ENCODE measurements around the gene RABAC1.

RABAC1 gene

DNA sequence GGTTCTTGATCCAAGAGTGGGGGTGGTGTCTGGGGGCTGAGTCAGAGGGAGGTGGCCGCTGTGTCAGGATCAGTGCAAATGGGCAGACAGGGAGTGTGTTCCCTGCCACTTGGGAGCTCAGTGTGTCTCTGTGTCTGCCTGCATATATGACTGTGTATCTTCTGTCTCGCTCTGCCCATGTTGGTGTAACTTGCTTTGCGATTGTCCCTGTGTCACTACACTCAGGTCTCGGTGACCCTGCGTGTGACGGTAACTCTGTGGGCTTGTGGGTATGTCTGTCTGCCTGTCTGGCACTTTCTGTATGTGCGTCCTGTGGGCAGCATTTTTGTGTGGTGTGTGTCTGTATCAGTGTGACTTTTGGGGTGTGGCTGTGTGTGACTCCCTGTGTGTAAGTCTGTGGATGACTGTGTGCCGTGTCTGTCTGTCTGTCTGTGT, 22.7 kb downstream of the RABAC1 start:
- H3K4me3 ChIP-seq, result no peak overlapping the region
- no peak overlapping the region for H3K27ac ChIP-seq
- TF ChIP-seq, protein P1, sequence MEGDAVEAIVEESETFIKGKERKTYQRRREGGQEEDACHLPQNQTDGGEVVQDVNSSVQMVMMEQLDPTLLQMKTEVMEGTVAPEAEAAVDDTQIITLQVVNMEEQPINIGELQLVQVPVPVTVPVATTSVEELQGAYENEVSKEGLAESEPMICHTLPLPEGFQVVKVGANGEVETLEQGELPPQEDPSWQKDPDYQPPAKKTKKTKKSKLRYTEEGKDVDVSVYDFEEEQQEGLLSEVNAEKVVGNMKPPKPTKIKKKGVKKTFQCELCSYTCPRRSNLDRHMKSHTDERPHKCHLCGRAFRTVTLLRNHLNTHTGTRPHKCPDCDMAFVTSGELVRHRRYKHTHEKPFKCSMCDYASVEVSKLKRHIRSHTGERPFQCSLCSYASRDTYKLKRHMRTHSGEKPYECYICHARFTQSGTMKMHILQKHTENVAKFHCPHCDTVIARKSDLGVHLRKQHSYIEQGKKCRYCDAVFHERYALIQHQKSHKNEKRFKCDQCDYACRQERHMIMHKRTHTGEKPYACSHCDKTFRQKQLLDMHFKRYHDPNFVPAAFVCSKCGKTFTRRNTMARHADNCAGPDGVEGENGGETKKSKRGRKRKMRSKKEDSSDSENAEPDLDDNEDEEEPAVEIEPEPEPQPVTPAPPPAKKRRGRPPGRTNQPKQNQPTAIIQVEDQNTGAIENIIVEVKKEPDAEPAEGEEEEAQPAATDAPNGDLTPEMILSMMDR (IDR thresholded peaks at IDR 0.05), result no peak

DNA sequence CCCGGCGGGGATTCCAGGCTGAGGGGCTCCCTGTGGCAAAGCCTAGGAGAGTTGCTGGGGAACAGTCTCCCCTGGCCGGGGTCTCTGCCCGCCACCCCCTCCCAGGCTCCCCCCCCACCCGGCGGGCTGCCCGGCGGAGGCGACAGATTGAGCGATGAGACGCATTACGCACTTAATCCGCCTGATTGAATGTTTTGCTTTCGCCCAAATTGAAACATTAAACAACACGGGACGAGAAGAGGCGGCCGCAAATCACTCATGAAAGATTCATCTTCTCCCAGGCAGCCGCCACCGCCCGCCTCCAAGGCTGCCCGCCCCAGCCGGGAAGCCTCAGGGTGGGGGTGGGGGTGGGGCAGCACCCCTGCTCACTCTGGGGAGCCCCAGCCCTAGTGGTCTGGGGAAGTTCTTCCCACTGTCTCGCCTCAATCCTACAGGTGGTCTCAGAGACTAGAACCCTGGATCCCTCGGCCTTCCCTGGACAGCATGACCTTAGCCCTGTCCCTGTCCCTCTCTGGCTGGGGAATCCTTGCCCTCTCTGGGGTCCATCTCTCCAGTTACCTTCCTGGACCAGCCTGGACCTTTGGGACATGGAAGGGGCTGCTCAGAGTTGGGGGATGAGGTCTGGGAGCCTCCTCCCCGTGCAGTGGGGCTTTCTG, 23.2 kb downstream of the RABAC1 start:
- TF ChIP-seq, protein P1 (IDR thresholded peaks at IDR 0.05), result no peak
- Histone ChIP-seq H3K4me3 (no peak overlapping the region), H3K27ac (no peak overlapping the region)
- DNase-seq (ENCODE audit: low spot score), result no peak

More for the DNA sequence above, 22.7 kb downstream of the RABAC1 start:
- DNase-seq (ENCODE audit: low spot score), result no peak

DNA sequence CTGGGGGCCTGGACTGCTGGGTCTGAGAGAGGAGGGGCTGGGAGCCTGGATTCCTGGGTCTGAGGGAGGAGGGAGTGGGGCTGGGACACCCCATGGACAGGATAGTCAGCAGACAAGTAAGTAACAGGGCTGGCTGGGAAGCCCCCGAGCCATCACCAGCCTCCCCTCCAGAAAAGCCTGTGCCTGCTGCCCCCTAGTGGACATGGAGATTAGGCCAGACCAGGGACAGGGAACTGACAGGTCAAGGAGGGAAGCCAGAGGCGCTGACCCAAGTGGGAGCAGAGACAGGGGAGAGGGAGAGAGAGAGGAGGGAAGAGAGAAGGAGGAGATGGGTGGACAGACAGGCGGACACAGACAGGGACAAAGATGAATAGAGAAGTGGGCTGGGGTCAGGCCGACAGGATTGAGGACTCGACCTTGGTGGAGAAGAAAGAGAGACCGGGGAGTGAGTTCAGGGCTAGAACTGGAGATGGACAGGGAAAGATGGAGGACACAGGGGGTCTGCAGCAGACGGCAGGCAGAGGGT, 24.2 kb downstream of the RABAC1 start:
- Histone ChIP-seq H3K4me3 (no peak overlapping the region), H3K27ac (no peak overlapping the region)
- no peak for DNase-seq (ENCODE audit: low spot score)
- TF ChIP-seq, protein P1 (IDR thresholded peaks at IDR 0.05), result peak; percentile 63

DNA sequence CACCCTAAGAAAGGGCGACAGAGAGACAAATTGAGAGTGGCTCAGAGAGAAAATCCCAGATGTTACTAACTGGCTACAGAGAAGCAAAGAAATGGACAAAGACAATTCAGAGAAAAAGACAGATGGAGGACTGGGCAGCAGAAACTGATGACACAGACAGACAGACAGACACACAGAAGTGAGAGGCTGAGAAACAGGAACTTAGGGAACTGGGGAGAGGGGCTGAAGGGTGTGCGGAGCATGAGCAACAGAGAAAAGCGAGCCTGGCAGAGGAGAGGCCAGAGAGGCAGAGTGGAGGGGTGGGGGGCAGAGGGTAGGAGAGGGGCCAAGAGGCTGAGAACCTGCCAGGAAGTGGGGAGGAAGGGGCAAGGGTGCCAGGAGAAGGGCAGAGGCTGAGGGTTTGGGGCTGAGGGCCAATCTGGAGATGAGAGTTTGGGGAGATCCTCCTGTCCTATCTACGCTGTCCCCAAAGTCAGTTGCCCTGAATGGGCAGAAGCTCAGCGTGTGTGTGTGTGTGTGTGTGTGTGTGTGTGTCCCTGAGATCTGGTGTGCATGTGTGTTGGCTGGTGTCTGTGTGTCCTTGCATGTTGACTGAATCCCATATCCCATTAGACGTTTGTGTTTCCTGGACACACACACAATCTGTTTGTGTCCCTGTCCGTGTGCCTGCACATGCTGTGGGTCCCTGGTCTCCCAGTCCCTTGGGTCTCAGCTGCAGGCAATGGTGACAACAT, 25.3 kb downstream of the RABAC1 start:
- DNase-seq (ENCODE audit: low spot score), result no peak
- TF ChIP-seq, protein P1 (IDR thresholded peaks at IDR 0.05), result no peak
- Histone ChIP-seq H3K4me3 (no peak overlapping the region), H3K27ac (no peak overlapping the region)

DNA sequence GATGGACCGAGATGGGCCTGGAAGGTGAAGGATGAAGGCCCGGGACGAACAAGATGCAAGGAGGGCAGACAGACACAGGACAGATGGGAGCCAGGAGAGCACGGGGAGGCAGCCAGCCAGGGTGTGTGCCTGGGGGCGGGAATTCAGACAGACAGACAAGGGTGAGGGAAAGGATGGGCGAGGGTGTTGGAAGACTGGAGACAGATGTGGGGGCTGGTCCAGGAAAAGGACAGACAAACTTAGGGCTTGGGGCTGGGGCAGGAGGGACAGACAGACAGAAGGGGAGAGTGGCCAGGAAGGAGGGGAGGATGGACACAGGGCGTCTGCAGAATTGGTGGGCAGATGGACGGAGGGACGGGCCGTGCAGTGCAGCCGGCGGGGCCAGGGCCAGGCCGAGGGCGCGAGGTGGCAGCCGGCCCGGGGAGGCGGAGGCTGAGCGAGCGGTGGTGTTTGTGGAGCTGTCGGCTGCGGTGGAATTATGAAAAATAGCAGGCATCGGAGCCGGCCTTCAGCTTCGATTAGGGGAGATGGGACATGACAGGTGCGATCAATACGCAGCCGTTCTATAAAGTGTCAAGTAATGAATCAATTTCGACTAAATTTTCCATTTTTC, 26.3 kb downstream of the RABAC1 start:
- no peak overlapping the region for H3K27ac ChIP-seq
- no peak for DNase-seq (ENCODE audit: low spot score)
- TF ChIP-seq, protein P1 (IDR thresholded peaks at IDR 0.05), result no peak
- H3K4me3 ChIP-seq, result no peak overlapping the region

DNA sequence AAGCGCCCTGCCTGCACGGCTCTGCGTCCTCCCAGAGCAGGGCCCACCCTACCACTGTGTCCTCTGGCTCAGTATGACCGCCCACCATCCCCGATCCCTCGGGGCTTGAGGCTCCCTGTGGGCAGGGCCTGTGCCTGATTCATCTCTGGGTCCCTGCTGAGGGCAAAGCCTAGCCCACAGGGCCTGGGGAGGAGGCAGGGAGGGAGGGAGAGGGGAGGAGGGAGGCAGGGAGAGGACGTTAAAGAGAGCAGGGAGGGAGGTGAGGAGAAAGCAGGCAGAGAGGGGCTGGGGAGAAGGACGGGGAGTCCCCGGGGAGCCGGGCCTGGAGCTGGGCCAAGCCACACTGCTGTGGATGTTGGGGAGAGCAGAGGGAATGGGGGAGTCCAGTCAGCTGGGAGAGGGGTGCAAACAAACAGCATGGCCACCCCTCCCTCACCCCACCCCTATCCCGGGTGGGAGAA, 26.8 kb downstream of the RABAC1 start:
- H3K4me3 ChIP-seq, result no peak overlapping the region
- TF ChIP-seq, protein P1 (IDR thresholded peaks at IDR 0.05), result no peak
- DNase-seq (ENCODE audit: low spot score), result no peak
- no peak overlapping the region for H3K27ac ChIP-seq
